Measurements from ENCODE around the gene DRAXIN.

DRAXIN gene

GRCh38 chr1:11735854-11736745, 44.6 kb downstream of the DRAXIN start, which contains the start of gene AGTRAP:
TSS of gene AGTRAP (plus strand) at chr1:11736136. CDS start at chr1:11736209, 73 bp downstream.
- H3K4me3 ChIP-seq (ENCODE audit: low read length) = peak within 1 kb of the TSS; percentile 98
- peak; percentile 20 for TF ChIP-seq CTCF (conservative IDR thresholded peaks at IDR 0.05; ENCODE audit: low read depth, low read length)

GRCh38 chr1:11736746-11737639, 45.5 kb downstream of the DRAXIN start:
- DNase-seq (ENCODE audit: low read depth) = peak; percentile 46
- peak overlapping the region; percentile 98 for H3K4me3 ChIP-seq (ENCODE audit: low read length)
- TF ChIP-seq CTCF (conservative IDR thresholded peaks at IDR 0.05; ENCODE audit: low read depth, low read length) = no peak

More at GRCh38 chr1:11735854-11736745, 44.6 kb downstream of the DRAXIN start, which contains the start of gene AGTRAP:
- DNase-seq (ENCODE audit: low read depth) = peak; percentile 48

GRCh38 chr1:11738096-11738495, 46.6 kb downstream of the DRAXIN start:
- H3K4me3 ChIP-seq (ENCODE audit: low read length) = no peak overlapping the region
- no peak for DNase-seq (ENCODE audit: low read depth)
- no peak for TF ChIP-seq CTCF (conservative IDR thresholded peaks at IDR 0.05; ENCODE audit: low read depth, low read length)

GRCh38 chr1:11738783-11739182, 47.3 kb downstream of the DRAXIN start:
- no peak overlapping the region for H3K4me3 ChIP-seq (ENCODE audit: low read length)
- DNase-seq (ENCODE audit: low read depth) = no peak
- TF ChIP-seq CTCF (conservative IDR thresholded peaks at IDR 0.05; ENCODE audit: low read depth, low read length) = no peak

DNA sequence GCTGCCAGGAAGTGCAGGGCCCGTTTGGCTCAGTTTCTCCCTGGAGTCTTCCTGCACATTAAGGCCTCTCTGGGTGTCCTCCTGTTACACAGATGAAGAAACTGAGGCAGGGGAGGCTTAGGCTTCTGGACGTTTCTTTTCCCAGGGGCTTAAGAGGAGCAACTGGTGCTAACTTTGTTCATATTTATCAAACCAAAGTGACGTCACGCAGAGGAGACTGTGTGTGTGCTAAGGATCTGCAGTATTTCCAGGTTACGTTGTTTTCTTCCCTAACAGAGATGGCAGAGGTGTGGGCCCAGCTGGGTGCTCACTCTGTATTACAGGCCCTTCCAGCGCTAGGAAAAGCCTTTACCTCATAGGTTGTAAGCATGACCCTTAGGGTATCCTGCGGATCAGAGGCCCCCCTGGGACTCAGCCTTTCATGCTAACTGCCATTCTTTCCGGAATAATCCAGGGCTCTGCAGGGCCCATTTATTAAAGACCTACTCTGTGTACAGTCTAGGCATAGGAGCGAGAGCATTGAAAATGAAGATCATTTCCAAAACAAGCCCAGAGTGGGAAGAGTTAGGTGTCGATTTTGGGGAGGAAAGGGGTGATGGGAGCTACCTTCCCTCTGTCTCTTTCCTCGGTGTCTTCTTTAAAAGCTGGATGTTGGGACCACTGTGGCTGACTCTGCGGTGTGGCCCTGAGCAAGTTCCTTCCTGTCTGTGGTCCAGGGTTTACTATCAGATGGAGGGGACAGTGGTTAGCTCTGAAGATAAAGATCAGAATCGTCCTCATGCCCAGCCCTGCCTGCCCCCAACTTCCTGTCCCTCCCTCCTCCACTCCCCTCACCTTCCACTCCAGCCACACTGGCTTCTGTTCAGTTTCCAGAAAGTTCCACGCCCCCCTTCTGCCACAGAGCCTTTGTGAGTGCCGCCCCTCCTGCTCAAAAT, 49.0 kb downstream of the DRAXIN start:
- DNase-seq (ENCODE audit: low read depth) = no peak
- no peak overlapping the region for H3K4me3 ChIP-seq (ENCODE audit: low read length)
- no peak for TF ChIP-seq CTCF (conservative IDR thresholded peaks at IDR 0.05; ENCODE audit: low read depth, low read length)

DNA sequence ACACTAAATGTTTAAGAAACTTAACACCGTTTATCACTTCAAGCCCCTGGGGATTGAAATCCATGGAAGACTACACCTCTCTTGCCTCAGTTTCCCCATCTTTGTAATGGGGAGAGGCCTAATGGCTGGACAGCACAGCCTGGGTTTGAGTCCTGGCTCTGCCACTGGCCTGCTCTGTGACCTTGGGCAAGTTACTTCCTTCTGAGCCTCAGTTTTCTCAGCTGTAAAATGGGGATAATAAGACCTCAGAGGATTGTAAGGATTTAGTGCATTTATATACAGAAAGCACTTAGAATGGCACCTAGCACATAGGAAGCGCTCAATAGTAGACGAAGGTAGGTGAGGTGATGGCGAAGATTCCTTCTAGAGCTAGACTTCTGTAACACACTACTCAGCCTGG, 50.0 kb downstream of the DRAXIN start:
- TF ChIP-seq CTCF (conservative IDR thresholded peaks at IDR 0.05; ENCODE audit: low read depth, low read length) = no peak
- H3K4me3 ChIP-seq (ENCODE audit: low read length) = no peak overlapping the region
- no peak for DNase-seq (ENCODE audit: low read depth)

All from retinal pigment epithelial cell (primary cell).